Breast epithelium (tissue), 4 donors: ENCODE data around the gene SNTB2. TPM values are rescaled to one million over a fixed set of nuclear protein-coding genes. Genes with fewer than 3 reads are reported as not detected.

Source experiments
- DNase-seq, 2 donors: peaks; one replicate each; pipeline ENCODE4 v3.0.0-alpha.2; 2019; ENCODE audit warnings: low spot score in 2 of 2
- H3K27ac ChIP-seq, 2 donors: fragments of 200-600 bp; sonication (generic) in 1 of 2; one replicate each; pipeline ENCODE4 v1.5.1; 2016 to 2019; ENCODE audit warnings: mild to moderate bottlenecking in 1 of 2
- H3K27me3 ChIP-seq, 2 donors: fragments of 200-600 bp; sonication (generic) in 1 of 2; one replicate each; pipeline versions ENCODE4 v1.5.1 to v1.6.0; 2017 to 2019; ENCODE audit warnings: control low read depth in 1 of 2, mild to moderate bottlenecking in 1 of 2
- H3K36me3 ChIP-seq: fragments of 200-600 bp; one replicate; pipeline ENCODE4 v1.5.1; 2019
- H3K4me1 ChIP-seq, 2 donors: fragments of 200-600 bp; sonication (generic); one replicate each; pipeline ENCODE4 v1.5.1; 2016 to 2019; ENCODE audit warnings: control low read depth in 1 of 2
- H3K4me3 ChIP-seq, 3 donors: fragments of 200-600 bp; sonication (generic); 1 replicate in 2 of 3; 2 replicates in 1 of 3; pipeline ENCODE4 v1.5.1; 2016 to 2019; ENCODE audit warnings: mild to moderate bottlenecking in 3 of 3, moderate library complexity in 2 of 3
- H3K9me3 ChIP-seq, 2 donors: fragments of 200-600 bp; sonication (generic) in 1 of 2; one replicate each; pipeline ENCODE4 v1.5.1; 2016 to 2019; ENCODE audit warnings: control low read depth in 1 of 2
- CTCF ChIP-seq, 3 donors: fragments of 450-650 bp; IDR thresholded peaks; one replicate each; pipeline ENCODE4 v1.5.1; 2016 to 2017; ENCODE audit warnings: antibody characterized with exemption in 3 of 3, mild to moderate bottlenecking in 3 of 3, moderate library complexity in 3 of 3
- POLR2A ChIP-seq: fragments of 450-650 bp; IDR thresholded peaks from one replicate; pipeline ENCODE4 v1.6.1; 2016; ENCODE audit warnings: antibody characterized with exemption, mild to moderate bottlenecking, moderate library complexity
- POLR2AphosphoS5 ChIP-seq, 3 donors: sonication (generic); formaldehyde crosslinking; IDR thresholded peaks; one replicate each; pipeline ENCODE4 v1.6.1; 2017; ENCODE audit warnings: antibody characterized with exemption in 3 of 3
- intact Hi-C: fragments of 100-400 bp; cut with DNase I; formaldehyde crosslinking; loops from one replicate; pipeline ENCODE4 v1.15.1; 2023; ENCODE audit warnings: low total_unique reads
- total RNA-seq, 3 donors: library from RNA; depleted of rRNA; stranded (reverse); fragments of >200 nt; gene quantifications; one replicate each; pipeline ENCODE4 v1.1.0, GENCODE V29; 2016

SNTB2 gene
- total RNA-seq, 3 donors from 2014 or later = 29.8 to 78.1 (median 36.6) TPM

- Histone ChIP-seq H3K4me3 (no peak overlapping the region), H3K27ac (no peak overlapping the region), H3K36me3 (no peaks in the 10 kb centered on the region), H3K27me3 (no peaks in the 10 kb centered on the region), H3K9me3 (no peaks in the 10 kb centered on the region), H3K4me1 (no peaks in the 10 kb centered on the region)
- no peak for DNase-seq
- TF ChIP-seq POLR2AphosphoS5 (IDR thresholded peaks at IDR 0.05) (no peak), CTCF (IDR thresholded peaks at IDR 0.05) (no peak), POLR2A (no peak)
- intact Hi-C loops = no loop called here
These were observed 162.6 kb downstream of the SNTB2 start for GRCh38 chr16:69349536-69349935.

GRCh38 chr16:69350536-69351133, 163.7 kb downstream of the SNTB2 start:
- intact Hi-C loops = no loop called here
- no peaks in the 10 kb centered on the region for H3K4me1 ChIP-seq
- no peak for TF ChIP-seq CTCF (IDR thresholded peaks at IDR 0.05)
- TF ChIP-seq POLR2AphosphoS5 (IDR thresholded peaks at IDR 0.05) = no peak
- no peak for TF ChIP-seq POLR2A
- H3K27me3 ChIP-seq = no peaks in the 10 kb centered on the region
- no peak overlapping the region for H3K4me3 ChIP-seq
- no peak for DNase-seq
- no peak overlapping the region for H3K27ac ChIP-seq
- H3K36me3 ChIP-seq = no peaks in the 10 kb centered on the region
- no peaks in the 10 kb centered on the region for H3K9me3 ChIP-seq

- no peak for TF ChIP-seq CTCF (IDR thresholded peaks at IDR 0.05)
- no peak for TF ChIP-seq POLR2AphosphoS5 (IDR thresholded peaks at IDR 0.05)
- no peak for TF ChIP-seq POLR2A
- intact Hi-C loops = no loop called here
- H3K4me3 ChIP-seq = no peak within 1 kb of the TSS
- no peak for DNase-seq
- no peak within 1 kb of the TSS for H3K27ac ChIP-seq
- H3K4me1 ChIP-seq = no peaks in the 10 kb centered on the region
- no peaks in the 10 kb centered on the region for H3K9me3 ChIP-seq
- no peaks in the 10 kb centered on the region for H3K36me3 ChIP-seq
- H3K27me3 ChIP-seq = no peaks in the 10 kb centered on the region
These were observed 164.5 kb downstream of the SNTB2 start, which contains the start of gene TMED6 for GRCh38 chr16:69351309-69352027. TSS of gene TMED6 (minus strand) at chr16:69351786. CDS start at chr16:69351753, 33 bp downstream.

Other genes with a start within 250 kb of the SNTB2 start
- 10 to 100 TPM in 1 of 3 donors, 1 to 10 TPM in 1, under 1 TPM in 1; 0.96 to 10.5 (median 2.5) TPM for gene HAS3, start 81.5 kb upstream of the SNTB2 start, total RNA-seq
- gene CHTF8, start 54.6 kb upstream of the SNTB2 start, total RNA-seq = 10 to 100 TPM; 54.1 to 85.8 (median 71.2) TPM
- 10 to 100 TPM; 24.6 to 34.1 (median 33.9) TPM for gene UTP4, start 54.5 kb upstream of the SNTB2 start, total RNA-seq
- gene VPS4A, start 124.2 kb downstream of the SNTB2 start, total RNA-seq = 10 to 100 TPM; 31.3 to 43.8 (median 32.4) TPM
- 10 to 100 TPM; 13.9 to 20.2 (median 19.7) TPM for gene PDF, start 143.4 kb downstream of the SNTB2 start, total RNA-seq
- gene COG8, start 152.4 kb downstream of the SNTB2 start, total RNA-seq = 10 to 100 TPM; 40.2 to 52.8 (median 44.9) TPM
- 10 to 100 TPM; 10.6 to 16.1 (median 15.4) TPM for gene NIP7, start 152.6 kb downstream of the SNTB2 start, total RNA-seq
- 1 to 10 TPM in 1 of 3 donors, under 1 TPM in 1, not detected in 1; 0.32 to 1.3 TPM for gene TMED6, start 164.6 kb downstream of the SNTB2 start, total RNA-seq
- gene TERF2, start 198.8 kb downstream of the SNTB2 start, total RNA-seq = 10 to 100 TPM; 15.5 to 18.7 (median 18.0) TPM
- gene CYB5B, start 237.5 kb downstream of the SNTB2 start, total RNA-seq = 10 to 100 TPM; 28.2 to 48.0 (median 34.7) TPM